D721Med (cell line): ENCODE results near the gene SPAG5.
"Not testable (repeated sequence)": the region's sequence is repeated elsewhere in the genome, so short reads cannot be mapped to it uniquely, and the experiment has no call there.

Experiments
- DNase-seq: peaks from one replicate; pipeline ENCODE4 v3.0.0; 2011; ENCODE audit warnings: low spot score; ENCODE audit not compliant: insufficient read length
- FAIRE-seq: peaks from 2 replicates; lab custom pipeline; 2011; peaks lifted over from hg19 to GRCh38; lab: Jason Lieb, UNC
- CTCF ChIP-seq: IDR thresholded peaks from 2 replicates; pipeline ENCODE4 v1.5.1; 2012; ENCODE audit warnings: mild to moderate bottlenecking, control low read depth; ENCODE audit not compliant: insufficient read depth; ENCODE audit errors: missing control alignments

SPAG5 gene

DNA sequence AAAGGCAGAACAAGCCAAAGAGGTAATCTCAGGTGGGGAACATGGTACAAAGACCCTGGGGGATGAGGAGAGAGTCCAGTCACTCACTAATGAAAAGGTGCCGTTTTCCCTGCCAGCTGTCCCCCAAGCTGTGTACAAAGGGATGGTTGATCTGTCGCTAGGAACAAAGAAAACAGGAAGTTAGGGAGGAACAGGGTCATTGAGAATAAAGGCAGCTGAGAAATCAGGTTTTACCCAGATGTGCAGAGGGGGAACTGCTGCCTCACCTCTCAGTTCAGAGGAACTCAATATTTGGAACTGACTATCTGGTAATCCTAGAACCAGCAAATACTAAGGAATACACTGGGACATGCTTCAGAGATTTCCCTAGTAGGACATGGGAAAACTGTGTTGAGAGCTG is 13.7 kb upstream of the SPAG5 start:
- no peak for FAIRE-seq
- TF ChIP-seq CTCF: no peak
- no peak for DNase-seq

DNA sequence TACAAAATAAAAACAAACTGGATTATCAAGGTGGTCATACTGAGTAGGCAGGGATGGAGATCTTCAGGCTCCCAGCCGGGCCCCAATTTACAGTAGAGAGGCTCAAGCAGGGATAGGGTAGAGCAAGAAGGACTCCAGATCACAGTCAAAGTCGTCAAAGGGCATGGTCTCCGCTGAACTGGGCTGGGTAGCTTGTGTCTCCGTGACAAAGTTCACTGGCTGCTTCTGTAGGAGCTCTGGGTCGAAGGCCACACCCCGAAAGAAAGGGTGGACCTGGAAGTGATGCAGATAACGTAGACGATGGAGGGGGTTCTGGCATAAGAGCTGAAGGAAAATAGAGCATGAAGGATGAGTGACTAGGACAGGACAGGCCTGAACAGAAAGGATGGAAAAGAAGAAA is 11.6 kb upstream of the SPAG5 start:
- FAIRE-seq (no peak), DNase-seq (no peak)
- no peak for TF ChIP-seq CTCF

DNA sequence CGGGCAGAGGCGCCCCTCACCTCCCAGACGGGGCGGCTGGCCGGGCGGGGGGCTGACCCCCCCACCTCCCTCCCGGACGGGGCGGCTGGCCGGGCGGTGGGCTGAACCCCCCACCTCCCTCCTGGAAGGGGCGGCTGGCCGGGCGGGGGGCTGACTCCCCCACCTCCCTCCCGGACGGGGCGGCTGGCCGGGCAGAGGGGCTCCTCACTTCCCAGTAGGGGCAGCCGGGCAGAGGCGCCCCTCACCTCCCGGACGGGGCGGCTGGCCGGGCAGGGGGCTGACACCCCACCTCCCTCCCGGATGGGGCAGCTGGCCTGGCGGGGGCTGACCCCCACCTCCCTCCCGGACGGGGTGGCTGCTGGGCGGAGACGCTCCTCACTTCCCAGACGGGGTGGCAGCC is 5.2 kb upstream of the SPAG5 start:
- FAIRE-seq, DNase-seq: not testable (repeated sequence)

DNA sequence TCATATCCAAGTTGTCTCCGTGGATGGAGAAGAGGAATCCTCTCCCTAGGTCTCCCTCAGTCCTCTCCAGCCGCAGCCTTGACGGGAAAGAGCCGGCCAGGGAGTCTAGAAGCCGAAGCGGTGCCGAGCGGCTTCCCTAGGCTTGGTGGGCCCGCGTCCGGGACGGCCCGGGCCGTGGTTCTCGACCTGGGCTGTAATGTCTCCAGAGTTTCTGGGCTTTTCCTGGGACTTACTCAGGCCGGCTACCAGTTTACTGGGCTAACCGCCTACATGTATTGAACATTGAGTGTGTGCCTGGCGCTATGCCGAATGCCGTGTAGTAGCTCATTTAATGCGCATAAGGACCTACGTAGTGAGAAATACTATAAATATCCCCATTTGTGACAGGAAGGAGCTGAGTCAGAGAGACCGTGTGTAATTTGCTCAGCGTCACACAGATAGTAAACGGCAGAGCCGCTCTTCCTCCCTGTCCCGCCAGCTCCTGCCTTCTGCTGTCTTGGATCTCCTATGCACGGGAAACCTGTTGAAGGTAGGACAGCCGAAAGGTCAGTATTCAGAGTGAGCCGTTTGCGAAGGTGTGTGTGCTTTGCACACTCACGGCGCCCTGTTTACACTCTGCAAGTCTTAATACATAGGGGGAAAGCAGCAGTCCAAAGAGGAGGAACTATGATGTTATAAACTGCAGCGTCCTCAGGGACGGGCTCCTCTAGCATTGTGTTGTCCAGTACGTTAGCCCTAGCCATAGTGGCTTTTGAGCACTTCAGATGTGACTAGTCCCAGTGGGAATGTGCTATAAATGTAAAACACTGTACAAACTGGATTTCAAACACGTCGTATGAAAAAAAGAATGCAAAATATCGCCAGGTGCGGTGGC is 723 bp upstream of the SPAG5 start:
- FAIRE-seq (no peak), DNase-seq (peak; percentile 35)
- no peak for TF ChIP-seq CTCF

DNA sequence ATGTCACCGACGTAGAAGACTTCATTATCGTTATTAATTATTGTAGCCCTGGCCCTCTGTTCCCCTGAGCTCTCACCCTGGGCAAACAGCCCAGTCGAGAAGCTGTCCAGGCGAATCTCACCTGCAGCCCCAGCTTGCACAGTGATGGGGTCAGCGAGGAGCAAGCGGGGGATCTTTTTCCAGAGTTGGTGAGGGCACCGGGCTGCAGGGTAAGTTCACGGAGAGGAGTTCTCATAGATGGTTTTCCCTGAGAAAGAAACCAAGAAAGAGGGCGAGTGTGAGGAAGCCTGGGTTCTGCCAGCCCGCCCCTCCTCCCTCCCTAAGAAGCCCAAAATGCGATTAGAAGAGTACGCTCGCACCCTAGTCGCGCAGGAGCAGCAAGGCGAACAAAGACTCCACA is 436 bp downstream of the SPAG5 start:
- FAIRE-seq: no peak
- no peak for TF ChIP-seq CTCF
- no peak for DNase-seq

- FAIRE-seq (no peak), DNase-seq (no peak)
- no peak for TF ChIP-seq CTCF
These were observed 1.0 kb downstream of the SPAG5 start for GRCh38 chr17:28597606-28598383.

- no peak for FAIRE-seq
- no peak for TF ChIP-seq CTCF
- no peak for DNase-seq
These were observed 6.6 kb downstream of the SPAG5 start for GRCh38 chr17:28592260-28592659.
